Mammary epithelial cell (primary cell): ENCODE measurements around the gene EPB41L3.

Experiments
- CTCF ChIP-seq, 2 donors: IDR thresholded peaks in 1 of 2; conservative IDR thresholded peaks in 1 of 2; 2 replicates each; pipeline ENCODE4 v1.5.1; 2011 to 2012; ENCODE audit warnings: inconsistent platforms in 2 of 2, low read length in 2 of 2, mild to moderate bottlenecking in 2 of 2, control low read depth in 1 of 2, low read depth in 1 of 2; ENCODE audit not compliant: insufficient read depth in 1 of 2; ENCODE audit errors: extremely low read depth in 1 of 2
- EZH2 ChIP-seq: IDR thresholded peaks from 2 replicates; pipeline ENCODE4 v1.6.1; 2012; ENCODE audit warnings: low read length, inconsistent platforms, borderline replicate concordance

DNA sequence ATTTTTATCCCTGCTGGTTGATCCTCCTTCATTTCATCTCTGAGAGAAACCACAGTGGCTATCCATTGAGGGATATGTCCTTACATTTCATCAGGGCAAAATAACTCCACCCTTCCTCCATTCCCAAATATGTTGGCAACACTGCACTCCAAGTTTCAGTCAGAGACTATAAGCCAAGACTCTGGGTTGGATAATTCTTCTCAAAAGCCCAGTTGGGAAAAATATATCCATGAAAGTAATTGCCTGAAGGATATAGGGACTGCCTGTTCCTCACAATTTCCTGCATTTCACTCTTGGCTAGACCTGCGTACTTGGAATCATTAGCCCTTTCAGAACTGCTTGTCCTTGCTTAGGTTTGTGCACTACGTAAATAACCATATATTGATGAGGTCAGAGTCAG is 27.9 kb upstream of the EPB41L3 start:
- no peak for TF ChIP-seq CTCF (conservative IDR thresholded peaks at IDR 0.05 in 1 of 2, IDR thresholded peaks at IDR 0.05 in 1 of 2; ENCODE audit: extremely low read depth in 1 of 2, insufficient read depth in 1 of 2, low read depth in 1 of 2, low read length in 2 of 2)
- no peak for TF ChIP-seq EZH2
